H1 (cell line): ENCODE results near the gene C2orf92. TPM values are rescaled to one million over a fixed set of nuclear protein-coding genes. Genes with fewer than 3 reads are reported as not detected.
A peak's percentile ranks its signal among the peaks of the same experiment; 100 is the strongest.

ENCODE experiments used
- CTCF ChIA-PET: fragments of 300-600 bp; sonication (Branson Sonifier 250); formaldehyde crosslinking; loops from one replicate; lab custom pipeline; 2021; ENCODE audit not compliant: partially characterized antibody; lab: Charles Lee
- POLR2A ChIA-PET: fragments of 300-600 bp; sonication (Branson Sonifier 250); formaldehyde crosslinking; loops from one replicate; lab custom pipeline; 2021; ENCODE audit warnings: inconsistent platforms; ENCODE audit not compliant: partially characterized antibody; lab: Charles Lee
- DNase-seq, 2 experiments: peaks; one replicate each; pipeline versions ENCODE4 v3.0.0 to v3.0.0-alpha.2; 2010 to 2022; ENCODE audit warnings: low spot score in 2 of 2, low read depth in 1 of 2, mixed read lengths in 1 of 2
- FAIRE-seq: peaks from 2 replicates; lab custom pipeline; 2011; peaks lifted over from hg19 to GRCh38; lab: Jason Lieb, UNC
- H2AFZ ChIP-seq: 2 replicates; pipeline ENCODE4 v1.8.1; 2012; ENCODE audit warnings: low read length, inconsistent platforms
- H2AK5ac ChIP-seq: 2 replicates; pipeline ENCODE4 v1.6.1; 2013; ENCODE audit warnings: low read depth, low read length
- H2BK120ac ChIP-seq: replicated peaks from 2 replicates; pipeline ENCODE3; 2013; ENCODE audit warnings: low read depth, low read length, inconsistent platforms
- H2BK12ac ChIP-seq: 2 replicates; pipeline ENCODE4 v1.6.1; 2013; ENCODE audit warnings: low read depth, low read length
- H2BK15ac ChIP-seq: 2 replicates; pipeline ENCODE4 v1.6.1; 2013; ENCODE audit warnings: low read length
- H2BK20ac ChIP-seq: 2 replicates; pipeline ENCODE4 v1.6.1; 2013; ENCODE audit warnings: low read length
- H2BK5ac ChIP-seq: 2 replicates; pipeline ENCODE4 v1.6.1; 2013; ENCODE audit warnings: low read depth, low read length
- H3K14ac ChIP-seq: 2 replicates; pipeline ENCODE4 v1.6.1; 2013; ENCODE audit warnings: inconsistent platforms; ENCODE audit not compliant: insufficient read length
- H3K18ac ChIP-seq: 2 replicates; pipeline ENCODE4 v1.6.1; 2013; ENCODE audit warnings: low read length; ENCODE audit errors: extremely low read depth
- H3K23ac ChIP-seq: 2 replicates; pipeline ENCODE4 v1.6.1; 2013; ENCODE audit warnings: inconsistent platforms; ENCODE audit not compliant: insufficient read length
- H3K23me2 ChIP-seq: 2 replicates; pipeline ENCODE4 v1.6.1; 2013; ENCODE audit warnings: low read depth, low read length
- H3K27ac ChIP-seq: 2 replicates; pipeline ENCODE4 v1.6.1; 2011; ENCODE audit warnings: low read depth, low read length, inconsistent platforms
- H3K27me3 ChIP-seq, 4 experiments: replicated peaks in 1 of 4; 1 replicate in 1 of 4; 2 replicates in 3 of 4; pipeline versions ENCODE4 v1.6.1 to v1.8.1; 2011 to 2013; ENCODE audit warnings: low read length in 3 of 4, mild to moderate bottlenecking in 3 of 4, inconsistent platforms in 2 of 4, mixed read lengths in 2 of 4, moderate library complexity in 1 of 4; ENCODE audit not compliant: control insufficient read depth in 3 of 4, insufficient read depth in 3 of 4; ENCODE audit errors: extremely low read depth in 1 of 4
- H3K36me3 ChIP-seq, 4 experiments: 2 replicates each; pipeline versions ENCODE4 v1.6.1 to v1.8.1; 2011 to 2013; ENCODE audit warnings: mild to moderate bottlenecking in 4 of 4, low read length in 3 of 4, moderate library complexity in 2 of 4, control low read depth in 1 of 4, inconsistent platforms in 1 of 4; ENCODE audit not compliant: insufficient read depth in 4 of 4, control insufficient read depth in 2 of 4
- H3K4ac ChIP-seq: replicated peaks from 2 replicates; pipeline ENCODE3; 2013; ENCODE audit warnings: low read length, low read depth, mixed read lengths, inconsistent platforms; ENCODE audit not compliant: insufficient read length
- H3K4me1 ChIP-seq, 4 experiments: replicated peaks in 1 of 4; 1 replicate in 1 of 4; 2 replicates in 3 of 4; pipeline versions ENCODE4 v1.6.1 to v1.8.1; 2011 to 2013; ENCODE audit warnings: low read length in 3 of 4, inconsistent platforms in 2 of 4, mixed read lengths in 1 of 4; ENCODE audit not compliant: insufficient read depth in 4 of 4, control insufficient read depth in 3 of 4
- H3K4me2 ChIP-seq, 2 experiments: 2 replicates each; pipeline versions ENCODE4 v1.6.1 to v1.8.1; 2011 to 2013; ENCODE audit warnings: low read depth in 2 of 2, low read length in 2 of 2, control low read depth in 1 of 2, inconsistent platforms in 1 of 2, mild to moderate bottlenecking in 1 of 2; ENCODE audit not compliant: insufficient read depth in 1 of 2
- H3K4me3 ChIP-seq, 4 experiments: fragments of 200-600, 300-600 bp in 1 of 4; sonication (generic), shearing (Covaris generic), sonication (Bioruptor Twin) in 1 of 4; 2 replicates each; pipeline versions ENCODE4 v1.5.1 to v1.8.1; 2011 to 2016; ENCODE audit warnings: low read length in 4 of 4, low read depth in 3 of 4, control low read depth in 2 of 4, inconsistent platforms in 2 of 4, mild to moderate bottlenecking in 2 of 4, mixed read lengths in 1 of 4, moderate library complexity in 1 of 4; ENCODE audit not compliant: insufficient read depth in 2 of 4; ENCODE audit errors: extremely low read depth in 1 of 4
- H3K56ac ChIP-seq: replicated peaks from 2 replicates; pipeline ENCODE3; 2013; ENCODE audit warnings: low read depth, mild to moderate bottlenecking, mixed read lengths, low read length, inconsistent platforms; ENCODE audit not compliant: insufficient read length
- H3K79me1 ChIP-seq: 2 replicates; pipeline ENCODE4 v1.6.1; 2013; ENCODE audit warnings: low read depth, low read length, control low read depth
- H3K79me2 ChIP-seq, 2 experiments: 2 replicates each; pipeline versions ENCODE4 v1.6.1 to v1.8.1; 2012 to 2013; ENCODE audit warnings: low read length in 2 of 2, mild to moderate bottlenecking in 2 of 2, inconsistent platforms in 1 of 2; ENCODE audit not compliant: insufficient read depth in 2 of 2, control insufficient read depth in 1 of 2
- H3K9ac ChIP-seq, 4 experiments: replicated peaks in 1 of 4; 1 replicate in 1 of 4; 2 replicates in 3 of 4; pipeline versions ENCODE4 v1.6.1 to v1.8.1; 2011 to 2013; ENCODE audit warnings: low read depth in 3 of 4, low read length in 3 of 4, control low read depth in 2 of 4, mild to moderate bottlenecking in 2 of 4, moderate library complexity in 2 of 4, inconsistent platforms in 1 of 4; ENCODE audit errors: extremely low read depth in 1 of 4
- H3K9me3 ChIP-seq, 2 experiments: 2 replicates each; pipeline versions ENCODE4 v1.6.1 to v1.8.1; 2012 to 2013; ENCODE audit warnings: mild to moderate bottlenecking in 2 of 2, moderate library complexity in 2 of 2, control low read depth in 1 of 2, inconsistent platforms in 1 of 2, low read depth in 1 of 2, low read length in 1 of 2, mixed read lengths in 1 of 2; ENCODE audit not compliant: insufficient read depth in 2 of 2
- H4K20me1 ChIP-seq, 2 experiments: replicated peaks in 1 of 2; 2 replicates each; pipeline versions ENCODE3 to v1.8.1; 2011 to 2013; ENCODE audit warnings: inconsistent platforms in 2 of 2, low read length in 2 of 2, mild to moderate bottlenecking in 1 of 2; ENCODE audit not compliant: insufficient read depth in 2 of 2, control insufficient read depth in 1 of 2
- H4K5ac ChIP-seq: 2 replicates; pipeline ENCODE4 v1.6.1; 2013; ENCODE audit warnings: low read length, low read depth, mixed read lengths, inconsistent platforms; ENCODE audit not compliant: insufficient read length
- H4K8ac ChIP-seq: 2 replicates; pipeline ENCODE4 v1.8.0; 2013; ENCODE audit warnings: mild to moderate bottlenecking, moderate library complexity, low read length, inconsistent platforms; ENCODE audit not compliant: insufficient read depth; ENCODE audit errors: extremely low read depth
- H4K91ac ChIP-seq: replicated peaks from 2 replicates; pipeline ENCODE3; 2013; ENCODE audit warnings: low read length, mixed read lengths, inconsistent platforms; ENCODE audit not compliant: insufficient read length
- GTF2F1 ChIP-seq: IDR thresholded peaks from 2 replicates; pipeline ENCODE4 v1.6.1; 2012; ENCODE audit warnings: low read depth, low read length, improper control_type of control experiment, borderline replicate concordance
- HDAC2 ChIP-seq, 2 experiments: fragments of 300-600 bp in 1 of 2; sonication (generic) in 1 of 2; IDR thresholded peaks; 2 replicates each; pipeline ENCODE4 v1.6.1; 2011 to 2012; ENCODE audit warnings: low read depth in 2 of 2, low read length in 2 of 2, mild to moderate bottlenecking in 2 of 2, moderate library complexity in 2 of 2, borderline replicate concordance in 1 of 2, inconsistent platforms in 1 of 2
- POLR2A ChIP-seq, 2 experiments: IDR thresholded peaks; 1 replicate in 1 of 2; 2 replicates in 1 of 2; pipeline ENCODE4 v1.6.1; 2011; ENCODE audit warnings: low read depth in 2 of 2, low read length in 2 of 2, mild to moderate bottlenecking in 2 of 2; ENCODE audit errors: control extremely low read depth in 1 of 2
- POU5F1 ChIP-seq: IDR thresholded peaks from 2 replicates; pipeline ENCODE4 v1.6.1; 2011; ENCODE audit warnings: low read depth, mild to moderate bottlenecking, low read length, moderate library complexity
- RXRA ChIP-seq: IDR thresholded peaks from 2 replicates; pipeline ENCODE4 v1.6.1; 2011; ENCODE audit warnings: low read depth, mild to moderate bottlenecking, low read length, moderate library complexity; ENCODE audit not compliant: insufficient read depth
- SIN3A ChIP-seq, 2 experiments: IDR thresholded peaks in 1 of 2; conservative IDR thresholded peaks in 1 of 2; 2 replicates each; pipeline ENCODE4 v1.6.1; 2011 to 2012; ENCODE audit warnings: low read length in 2 of 2, improper control_type of control experiment in 1 of 2, low read depth in 1 of 2, mild to moderate bottlenecking in 1 of 2
- SP4 ChIP-seq: IDR thresholded peaks from 2 replicates; pipeline ENCODE4 v1.6.1; 2012; ENCODE audit warnings: low read length, inconsistent platforms
- TEAD4 ChIP-seq: IDR thresholded peaks from 2 replicates; pipeline ENCODE4 v1.6.1; 2012; ENCODE audit warnings: low read depth, low read length, inconsistent platforms, mixed read lengths
- WGBS, 2 experiments: shearing (Covaris generic) in 1 of 2; methylation state at CpG; one replicate each; pipeline versions ENCODE4 v1.1.6 to v1.1.7; 2013 to 2015; ENCODE audit warnings: low lambda C conversion rate in 2 of 2, mixed read lengths in 2 of 2, inconsistent platforms in 1 of 2, low coverage in 1 of 2, missing lambda C conversion rate in 1 of 2; ENCODE audit not compliant: insufficient replicate concordance in 2 of 2, insufficient coverage in 1 of 2, insufficient read length in 1 of 2; ENCODE audit errors: extremely low coverage in 1 of 2, missing lambda C conversion rate in 1 of 2; 5-methylcytosine and 5-hydroxymethylcytosine counted together
- polyA plus RNA-seq, 7 experiments: library from polyadenylated mRNA; depleted of rRNA in 3 of 7; stranded (reverse) in 5 of 7; unstranded in 2 of 7; fragments of >200 nt in 5 of 7; fragments of 200-250 nt in 2 of 7; gene quantifications; 1 replicate in 5 of 7; 2 replicates in 1 of 7; 4 replicates in 1 of 7; pipeline versions ENCODE4 v1.2.1 to v1.2.3, GENCODE V29; 2011 to 2013; ENCODE audit warnings: missing spikeins in 2 of 7, mixed read lengths in 2 of 7
- total RNA-seq: library from RNA; stranded (reverse); fragmentation: NEBNext Ultra II Directional; extraction: Animal tissue kit (Norgen Biotek cat#: 25700); gene quantifications from 2 replicates; pipeline ENCODE4 v1.2.1, GENCODE V29; 2021

C2orf92 gene
- total and polyA plus RNA-seq, 2 of the 8 experiments (the other 6 are each of a cell fraction or from before 2014, with no cell fraction given): 2.3 to 3.7 TPM

GRCh38 chr2:97734061-97735051 is 64.8 kb downstream of the C2orf92 start:
- Histone ChIP-seq H4K8ac (peak overlapping the region; percentile 53; the same call in 1 of the 2 replicates), H3K79me1 (no peaks in the 10 kb centered on the region), H3K4ac (no peak overlapping the region), H3K4me1 (no peaks in the 10 kb centered on the region), H3K23ac (no peak overlapping the region), H2BK12ac (no peak overlapping the region), H3K9ac (no peak overlapping the region), H3K36me3 (no peaks in the 10 kb centered on the region), H4K91ac (no peak overlapping the region), H3K27ac (no peak overlapping the region), H2BK5ac (no peak overlapping the region), H3K14ac (no peak overlapping the region), H2AFZ (no peak overlapping the region), H2BK15ac (no peak overlapping the region), H3K9me3 (no peaks in the 10 kb centered on the region), H3K4me2 (no peak overlapping the region), H2BK20ac (no peak overlapping the region), H3K56ac (no peak overlapping the region), H3K18ac (no peak overlapping the region), H2BK120ac (no peak overlapping the region), H3K4me3 (no peak overlapping the region), H3K23me2 (no peaks in the 10 kb centered on the region), H4K20me1 (peaks cover 0 to 2% of the 10 kb centered on the region in 2 experiments), H3K27me3 (no peaks in the 10 kb centered on the region), H4K5ac (no peak overlapping the region), H2AK5ac (no peak overlapping the region), H3K79me2 (no peaks in the 10 kb centered on the region)
- TF ChIP-seq SP4 (no peak), RXRA (no peak), POU5F1 (no peak), HDAC2 (IDR thresholded peaks at IDR 0.05; ENCODE audit: borderline replicate concordance in 1 of 2, low read depth in 2 of 2, low read length in 2 of 2) (no peak), TEAD4 (no peak), GTF2F1 (no peak), POLR2A (IDR thresholded peaks at IDR 0.05; ENCODE audit: control extremely low read depth in 1 of 2, low read depth in 2 of 2, low read length in 2 of 2) (no peak), SIN3A (conservative IDR thresholded peaks at IDR 0.05 in 1 of 2, IDR thresholded peaks at IDR 0.05 in 1 of 2; ENCODE audit: low read depth in 1 of 2, low read length in 2 of 2) (no peak)
- FAIRE-seq (no peak), DNase-seq (no peak)
- POLR2A ChIA-PET: interaction anchor here (1.0 kb wide), 1 partner anchor 7 kb away, joined by 3 read pairs; no protein-coding TSS in a partner anchor
- CTCF ChIA-PET: interaction anchor here (0.6 to 3.7 kb wide), 3 partner anchors 14 to 40 kb away, joined by 3 to 17 read pairs (median 3); no protein-coding TSS in a partner anchor
- WGBS, 2 experiments: 95% methylated on average over 41 of the region's 44 CpGs; no CpG with 5 or more reads in 1 of the 2 experiments
